Thymus (tissue), 11 donors: Measurements from ENCODE around the gene MAP3K8. TPM values are rescaled to one million over a fixed set of nuclear protein-coding genes. Genes with fewer than 3 reads are reported as not detected.

ENCODE experiments used
- DNase-seq, 9 donors: peaks; one replicate each; pipeline ENCODE4 v3.0.0-alpha.2; 2013; ENCODE audit warnings: low spot score in 9 of 9, low read depth in 6 of 9, missing footprints in 1 of 9
- H3K27ac ChIP-seq, 2 donors: one replicate each; pipeline ENCODE4 v1.5.1; 2013; ENCODE audit warnings: control low read depth in 1 of 2, low read depth in 1 of 2, low read length in 1 of 2, mild to moderate bottlenecking in 1 of 2, moderate library complexity in 1 of 2
- H3K27me3 ChIP-seq, 2 donors: one replicate each; pipeline ENCODE4 v1.5.1; 2013; ENCODE audit warnings: low read length in 1 of 2; ENCODE audit not compliant: control insufficient read depth in 2 of 2, insufficient read depth in 1 of 2
- H3K36me3 ChIP-seq, 2 donors: one replicate each; pipeline ENCODE4 v1.5.1; 2013; ENCODE audit warnings: low read length in 1 of 2, mild to moderate bottlenecking in 1 of 2, moderate library complexity in 1 of 2; ENCODE audit not compliant: control insufficient read depth in 2 of 2, insufficient read depth in 2 of 2
- H3K4me1 ChIP-seq, 2 donors: one replicate each; pipeline ENCODE4 v1.5.1; 2013; ENCODE audit warnings: low read length in 2 of 2; ENCODE audit not compliant: control insufficient read depth in 2 of 2, insufficient read depth in 2 of 2
- H3K4me3 ChIP-seq, 2 donors: one replicate each; pipeline ENCODE4 v1.5.1; 2013; ENCODE audit warnings: low read length in 2 of 2, control low read depth in 1 of 2, mild to moderate bottlenecking in 1 of 2
- H3K9me3 ChIP-seq, 2 donors: one replicate each; pipeline ENCODE4 v1.5.1; 2013; ENCODE audit warnings: low read length in 1 of 2, mild to moderate bottlenecking in 1 of 2; ENCODE audit not compliant: control insufficient read depth in 2 of 2, insufficient read depth in 1 of 2
- WGBS: extraction: QIAGEN DNeasy Blood & Tissue Kit; methylation state at CpG from one replicate; pipeline ENCODE4 v1.1.7; 2013; 5-methylcytosine and 5-hydroxymethylcytosine counted together
- polyA plus RNA-seq: library from polyadenylated mRNA; stranded (reverse); fragments of 200-250 nt; gene quantifications from one replicate; pipeline ENCODE4 v1.2.3, GENCODE V29; 2013
- total RNA-seq: library from RNA; stranded (reverse); fragments of 120-200 nt; gene quantifications from one replicate; pipeline ENCODE4 v1.2.4, GENCODE V29; 2013
- donor health status: healthy.

MAP3K8 gene
- total and polyA plus RNA-seq, 2 donors: 7.5 to 54.3 TPM

- no peak overlapping the region for H3K27ac ChIP-seq
- no peaks in the 10 kb centered on the region for H3K27me3 ChIP-seq
- H3K4me3 ChIP-seq: no peak overlapping the region
- H3K4me1 ChIP-seq: peaks cover 0 to 17% of the 10 kb centered on the region in 2 donors
- no peaks in the 10 kb centered on the region for H3K36me3 ChIP-seq
- WGBS: 96% methylated on average over 7 of the region's 7 CpGs
- no peak for DNase-seq
- H3K9me3 ChIP-seq: no peaks in the 10 kb centered on the region
Measured at GRCh38 chr10:30489346-30489745, 55.4 kb downstream of the MAP3K8 start.

- no peak overlapping the region for H3K4me3 ChIP-seq
- H3K36me3 ChIP-seq: no peaks in the 10 kb centered on the region
- WGBS: 97% methylated on average over 9 of the region's 9 CpGs
- no peaks in the 10 kb centered on the region for H3K27me3 ChIP-seq
- H3K4me1 ChIP-seq: peaks cover 0 to 18% of the 10 kb centered on the region in 2 donors
- no peak overlapping the region for H3K27ac ChIP-seq
- no peak for DNase-seq
- H3K9me3 ChIP-seq: no peaks in the 10 kb centered on the region
Measured at GRCh38 chr10:30490289-30491000, 56.5 kb downstream of the MAP3K8 start.

GRCh38 chr10:30491204-30491915 lies 57.4 kb downstream of the MAP3K8 start:
- Histone ChIP-seq H3K4me3 (no peak overlapping the region), H3K36me3 (no peaks in the 10 kb centered on the region), H3K4me1 (peaks cover 0 to 18% of the 10 kb centered on the region in 2 donors), H3K9me3 (no peaks in the 10 kb centered on the region), H3K27me3 (no peaks in the 10 kb centered on the region), H3K27ac (no peak overlapping the region)
- WGBS: 88% methylated on average over 8 of the region's 8 CpGs
- no peak for DNase-seq

GRCh38 chr10:30491916-30492515 lies 58.0 kb downstream of the MAP3K8 start:
- 86% methylated on average over 4 of the region's 4 CpGs for WGBS
- H3K9me3 ChIP-seq: no peaks in the 10 kb centered on the region
- no peak for DNase-seq
- no peak overlapping the region for H3K4me3 ChIP-seq
- H3K36me3 ChIP-seq: no peaks in the 10 kb centered on the region
- H3K27ac ChIP-seq: no peak overlapping the region
- H3K27me3 ChIP-seq: no peaks in the 10 kb centered on the region
- peaks cover 0 to 18% of the 10 kb centered on the region in 2 donors for H3K4me1 ChIP-seq

- no peak for DNase-seq
- WGBS: 76% methylated on average over 11 of the region's 11 CpGs
- no peaks in the 10 kb centered on the region for H3K36me3 ChIP-seq
- H3K4me1 ChIP-seq: peaks cover 0 to 18% of the 10 kb centered on the region in 2 donors
- no peak overlapping the region for H3K4me3 ChIP-seq
- no peak overlapping the region for H3K27ac ChIP-seq
- no peaks in the 10 kb centered on the region for H3K9me3 ChIP-seq
- H3K27me3 ChIP-seq: no peaks in the 10 kb centered on the region
Measured at GRCh38 chr10:30493609-30494530, 59.9 kb downstream of the MAP3K8 start.

- H3K9me3 ChIP-seq: no peaks in the 10 kb centered on the region
- H3K27me3 ChIP-seq: no peaks in the 10 kb centered on the region
- H3K4me1 ChIP-seq: peaks cover 0 to 18% of the 10 kb centered on the region in 2 donors
- no peak for DNase-seq
- no peak overlapping the region for H3K4me3 ChIP-seq
- no peaks in the 10 kb centered on the region for H3K36me3 ChIP-seq
- no peak overlapping the region for H3K27ac ChIP-seq
- 79% methylated on average over 4 of the region's 4 CpGs for WGBS
Measured at GRCh38 chr10:30494558-30494957, 60.6 kb downstream of the MAP3K8 start.

- Histone ChIP-seq H3K36me3 (no peaks in the 10 kb centered on the region), H3K27me3 (no peaks in the 10 kb centered on the region), H3K4me1 (peaks cover 0 to 18% of the 10 kb centered on the region in 2 donors), H3K27ac (no peak overlapping the region), H3K9me3 (no peaks in the 10 kb centered on the region), H3K4me3 (no peak overlapping the region)
- no peak for DNase-seq
- WGBS: 97% methylated on average over 6 of the region's 6 CpGs
Measured at GRCh38 chr10:30495687-30496086, 61.7 kb downstream of the MAP3K8 start.

- no peak overlapping the region for H3K27ac ChIP-seq
- no peaks in the 10 kb centered on the region for H3K36me3 ChIP-seq
- H3K27me3 ChIP-seq: no peaks in the 10 kb centered on the region
- no peak for DNase-seq
- no peak overlapping the region for H3K4me3 ChIP-seq
- peaks cover 3 to 19% of the 10 kb centered on the region in 2 donors for H3K4me1 ChIP-seq
- no peaks in the 10 kb centered on the region for H3K9me3 ChIP-seq
- WGBS: 97% methylated on average over 1 of the region's 1 CpG
Measured at GRCh38 chr10:30499816-30500215, 65.8 kb downstream of the MAP3K8 start.
